GM21526 (cell line): ENCODE data around the gene ABCC3.
"Not testable (repeated sequence)": the region's sequence is repeated elsewhere in the genome, so short reads cannot be mapped to it uniquely, and the experiment has no call there.

Experiments used
- ATAC-seq: cut with Tn5 transposase; IDR thresholded peaks from one replicate; pipeline ENCODE4 v1.9.1; 2021; ENCODE audit warnings: moderate library complexity; ENCODE audit not compliant: unreplicated experiment, low FRiP score

The ABCC3 gene

DNA sequence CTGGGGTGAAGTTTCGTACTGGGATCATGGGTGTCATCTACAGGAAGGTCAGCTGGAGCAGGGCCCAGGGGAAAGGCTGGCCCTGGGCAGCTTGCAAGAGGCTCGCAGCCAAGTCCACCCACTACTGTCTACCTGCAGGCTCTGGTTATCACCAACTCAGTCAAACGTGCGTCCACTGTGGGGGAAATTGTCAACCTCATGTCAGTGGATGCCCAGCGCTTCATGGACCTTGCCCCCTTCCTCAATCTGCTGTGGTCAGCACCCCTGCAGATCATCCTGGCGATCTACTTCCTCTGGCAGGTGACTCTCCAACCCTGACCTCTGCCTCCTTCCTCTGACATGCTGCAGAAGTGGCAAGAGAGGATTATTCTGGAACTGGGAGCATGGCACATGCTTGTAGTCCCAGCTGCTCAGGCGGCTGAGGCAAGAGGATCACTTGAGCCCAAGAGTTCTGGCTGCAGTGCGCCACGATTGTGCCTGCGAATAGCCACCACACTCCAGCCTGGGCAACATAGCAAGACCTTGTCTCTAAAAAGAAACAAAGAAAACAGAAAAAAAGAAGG lies 29.2 kb downstream of the ABCC3 start:
- ATAC-seq, result no peak

DNA sequence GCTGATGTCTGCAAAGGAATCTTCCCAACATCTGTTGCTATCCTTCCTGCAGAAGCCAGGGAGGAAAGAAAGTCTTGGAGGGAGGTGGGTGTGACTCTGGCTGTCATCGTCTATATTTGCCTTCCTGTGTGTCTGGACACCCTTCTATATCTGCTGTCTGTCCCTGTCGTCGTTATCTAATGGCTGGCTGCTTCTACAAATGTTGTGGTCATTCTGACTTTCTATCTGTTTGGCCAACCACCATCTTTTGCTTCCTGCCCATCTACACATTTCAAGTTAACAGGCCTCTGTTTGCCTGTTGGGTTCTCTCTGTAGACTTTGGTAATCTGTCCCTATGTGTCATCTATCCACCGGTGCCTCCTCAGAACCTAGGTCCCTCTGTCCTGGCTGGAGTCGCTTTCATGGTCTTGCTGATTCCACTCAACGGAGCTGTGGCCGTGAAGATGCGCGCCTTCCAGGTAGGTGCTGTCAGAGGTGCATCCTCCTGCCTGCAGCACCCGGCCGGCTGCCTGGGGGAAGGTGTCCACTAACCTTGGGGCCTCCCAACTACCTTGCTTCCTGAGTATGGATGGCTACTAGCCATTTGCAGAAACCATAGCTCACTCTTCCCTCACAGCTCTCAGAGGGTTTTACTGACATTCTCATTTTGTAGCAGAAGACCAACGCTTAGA lies 30.2 kb downstream of the ABCC3 start:
- no peak for ATAC-seq

DNA sequence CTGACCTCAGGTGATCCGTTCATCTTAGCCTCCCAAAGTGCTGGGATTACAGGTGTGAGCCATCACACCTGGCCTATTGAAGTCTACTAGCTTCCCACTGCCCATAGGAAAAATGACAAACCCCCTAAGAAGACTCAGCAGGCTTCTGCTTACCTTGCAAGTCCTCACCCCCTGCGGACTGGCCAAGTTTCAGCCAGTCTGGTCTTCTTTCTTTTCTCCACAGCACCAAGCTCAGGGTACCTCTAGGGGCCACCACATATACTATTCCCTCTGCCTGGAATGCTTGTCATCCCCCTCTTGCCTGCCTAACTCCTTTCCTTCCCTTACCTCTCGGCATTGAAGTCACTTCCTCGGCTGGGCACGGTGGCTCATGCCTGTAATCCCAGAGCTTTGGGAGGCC lies 31.2 kb downstream of the ABCC3 start:
- ATAC-seq, result no peak

DNA sequence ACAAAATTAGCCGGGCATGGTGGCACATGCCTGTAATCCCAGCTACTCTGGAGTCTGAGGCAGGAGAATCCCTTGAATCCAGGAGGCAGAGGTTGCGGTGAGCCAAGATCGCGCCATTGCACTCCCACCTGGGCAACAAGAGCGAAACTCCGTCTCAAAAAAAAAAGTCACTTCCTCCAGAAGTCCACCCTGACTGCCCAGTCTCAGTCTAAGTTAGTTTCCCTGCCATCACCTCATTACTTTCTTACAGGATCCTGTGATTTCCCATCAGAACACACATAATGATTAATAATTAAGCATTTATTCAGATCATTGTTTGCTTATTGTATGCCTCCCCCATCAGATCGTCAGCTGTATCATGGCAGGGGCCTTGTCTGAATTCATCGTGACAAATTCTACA lies 31.6 kb downstream of the ABCC3 start:
- ATAC-seq, result no peak

DNA sequence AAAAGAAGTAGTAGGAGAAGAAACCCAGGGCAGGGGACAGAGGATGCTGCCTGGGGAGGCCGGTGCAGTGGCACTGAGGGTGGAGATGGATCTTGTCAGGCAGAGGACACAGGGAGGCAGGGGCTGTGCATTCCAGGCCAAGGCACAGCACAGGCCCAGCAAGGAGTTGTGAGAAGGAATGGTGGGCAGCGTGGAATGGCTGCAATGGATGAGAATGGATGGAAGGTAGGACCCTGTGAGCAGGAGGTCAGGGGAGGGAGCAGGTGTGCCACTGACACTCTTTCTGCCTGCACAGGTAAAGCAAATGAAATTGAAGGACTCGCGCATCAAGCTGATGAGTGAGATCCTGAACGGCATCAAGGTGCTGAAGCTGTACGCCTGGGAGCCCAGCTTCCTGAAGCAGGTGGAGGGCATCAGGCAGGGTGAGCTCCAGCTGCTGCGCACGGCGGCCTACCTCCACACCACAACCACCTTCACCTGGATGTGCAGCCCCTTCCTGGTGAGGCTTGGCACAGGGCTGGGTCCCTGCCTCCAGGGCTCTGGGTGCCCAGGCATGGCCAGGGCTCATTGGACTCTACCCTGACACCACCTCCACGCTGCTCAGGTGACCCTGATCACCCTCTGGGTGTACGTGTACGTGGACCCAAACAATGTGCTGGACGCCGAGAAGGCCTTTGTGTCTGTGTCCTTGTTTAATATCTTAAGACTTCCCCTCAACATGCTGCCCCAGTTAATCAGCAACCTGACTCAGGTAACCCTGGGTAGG lies 32.8 kb downstream of the ABCC3 start:
- ATAC-seq, result no peak

DNA sequence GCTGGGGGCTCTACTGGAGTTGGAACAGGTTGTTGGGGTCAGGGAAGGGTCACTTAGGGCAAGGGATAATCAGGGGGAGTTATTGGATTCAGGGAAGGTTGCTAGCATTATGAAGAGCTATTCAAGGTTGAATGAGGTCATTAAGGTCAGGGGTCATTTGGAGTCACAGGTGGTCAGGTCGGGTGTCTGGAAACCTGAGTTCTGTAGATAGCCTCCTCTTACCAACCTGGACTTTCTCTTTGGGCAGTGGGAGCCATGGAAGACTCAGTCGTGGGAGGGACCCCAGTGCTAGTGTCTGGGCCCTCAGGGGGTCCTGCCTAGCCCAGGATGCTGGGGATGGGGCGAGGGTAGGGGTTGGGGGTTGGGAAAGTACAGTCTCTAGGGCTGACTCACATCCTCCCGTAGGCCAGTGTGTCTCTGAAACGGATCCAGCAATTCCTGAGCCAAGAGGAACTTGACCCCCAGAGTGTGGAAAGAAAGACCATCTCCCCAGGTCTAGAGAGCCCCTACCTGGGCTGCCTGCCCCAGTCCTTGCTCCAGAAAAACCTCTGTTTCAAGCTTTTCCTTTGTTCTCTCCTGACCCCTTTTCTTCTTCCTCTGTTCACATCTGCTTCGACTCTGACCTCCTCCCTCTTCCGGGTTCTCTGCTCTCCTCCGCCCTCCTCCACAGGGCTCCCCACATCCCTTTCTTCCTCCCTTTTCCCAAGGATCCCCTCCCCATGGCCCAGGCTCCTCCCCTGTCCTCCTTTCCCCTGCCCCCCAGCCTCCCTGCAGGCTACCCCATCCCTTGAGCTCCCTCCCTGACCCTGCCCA lies 33.5 kb downstream of the ABCC3 start:
- ATAC-seq, result no peak

GRCh38 chr17:50668838-50669581 lies 34.3 kb downstream of the ABCC3 start:
- no peak for ATAC-seq

DNA sequence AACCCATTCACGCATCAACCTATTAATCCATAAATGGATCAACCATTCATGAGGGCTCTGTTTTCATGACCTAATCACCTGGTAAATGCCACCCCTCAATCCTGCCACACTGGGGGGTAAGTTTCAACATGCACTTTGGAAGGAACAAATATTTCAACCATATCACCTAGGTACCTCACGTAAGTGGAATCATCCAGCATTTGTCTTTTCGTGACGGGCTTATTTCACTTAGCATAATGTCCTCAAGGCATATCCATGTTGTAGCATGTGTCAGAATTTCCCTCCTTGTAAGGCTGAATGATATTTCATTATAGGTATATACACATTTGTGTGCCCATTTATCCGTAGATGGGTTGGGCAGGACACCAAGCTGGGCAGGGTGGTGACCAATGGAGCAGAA lies 37.4 kb downstream of the ABCC3 start:
- ATAC-seq, result no peak

DNA sequence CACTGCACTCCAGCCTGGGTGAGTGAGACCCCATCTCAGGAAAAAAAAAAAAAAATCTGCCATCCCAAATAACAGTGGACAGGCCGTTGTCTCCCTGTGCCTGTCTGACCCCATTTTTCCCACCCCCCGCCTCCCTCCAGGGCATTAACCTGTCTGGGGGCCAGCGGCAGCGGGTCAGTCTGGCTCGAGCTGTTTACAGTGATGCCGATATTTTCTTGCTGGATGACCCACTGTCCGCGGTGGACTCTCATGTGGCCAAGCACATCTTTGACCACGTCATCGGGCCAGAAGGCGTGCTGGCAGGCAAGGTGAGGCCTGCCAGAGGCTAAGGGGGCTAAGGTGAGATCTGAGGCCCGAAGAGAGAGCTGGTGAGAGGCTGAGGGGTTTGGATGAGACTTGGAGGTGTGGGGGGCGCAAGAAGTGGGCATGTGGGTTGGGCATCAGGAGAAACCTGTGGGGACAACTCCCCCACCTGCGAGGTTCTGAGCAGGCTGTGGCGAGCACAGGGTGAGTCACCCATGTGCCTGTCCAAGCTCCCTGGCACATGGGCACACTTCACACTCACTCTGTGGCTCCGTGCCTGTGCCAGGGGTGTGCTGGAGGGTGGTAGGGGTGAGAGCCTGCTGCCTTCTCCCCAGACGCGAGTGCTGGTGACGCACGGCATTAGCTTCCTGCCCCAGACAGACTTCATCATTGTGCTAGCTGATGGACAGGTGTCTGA lies 38.3 kb downstream of the ABCC3 start:
- ATAC-seq, result no peak

GRCh38 chr17:50675190-50675589 lies 40.5 kb downstream of the ABCC3 start:
- no peak for ATAC-seq

DNA sequence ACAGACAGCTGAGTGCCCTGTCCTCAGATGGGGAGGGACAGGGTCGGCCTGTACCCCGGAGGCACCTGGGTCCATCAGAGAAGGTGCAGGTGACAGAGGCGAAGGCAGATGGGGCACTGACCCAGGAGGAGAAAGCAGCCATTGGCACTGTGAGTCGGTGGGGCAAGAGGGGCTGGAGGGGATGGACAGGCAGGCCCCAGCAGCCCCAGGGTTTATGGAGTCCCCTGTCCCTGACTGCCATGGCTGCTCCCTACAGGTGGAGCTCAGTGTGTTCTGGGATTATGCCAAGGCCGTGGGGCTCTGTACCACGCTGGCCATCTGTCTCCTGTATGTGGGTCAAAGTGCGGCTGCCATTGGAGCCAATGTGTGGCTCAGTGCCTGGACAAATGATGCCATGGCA lies 40.9 kb downstream of the ABCC3 start:
- ATAC-seq, result no peak

- ATAC-seq, result no peak
Observed at GRCh38 chr17:50676065-50676975, 41.6 kb downstream of the ABCC3 start.

DNA sequence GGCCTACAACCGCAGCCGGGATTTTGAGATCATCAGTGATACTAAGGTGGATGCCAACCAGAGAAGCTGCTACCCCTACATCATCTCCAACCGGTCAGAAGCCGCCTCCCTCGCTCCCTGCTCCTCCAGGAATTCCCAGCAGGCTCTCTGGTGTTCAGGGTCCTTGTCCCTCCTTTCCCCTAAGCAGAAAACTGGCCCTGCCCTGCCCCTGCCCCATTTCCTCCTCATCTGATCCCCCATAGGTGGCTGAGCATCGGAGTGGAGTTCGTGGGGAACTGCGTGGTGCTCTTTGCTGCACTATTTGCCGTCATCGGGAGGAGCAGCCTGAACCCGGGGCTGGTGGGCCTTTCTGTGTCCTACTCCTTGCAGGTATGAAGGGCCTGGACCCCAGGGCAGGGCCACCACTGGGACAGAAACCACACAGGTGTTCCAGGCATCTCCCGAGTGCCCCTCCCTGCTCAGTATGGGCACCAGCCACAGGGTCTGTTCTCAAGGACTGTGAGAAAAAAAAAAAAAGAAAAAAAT lies 43.2 kb downstream of the ABCC3 start:
- no peak for ATAC-seq

GRCh38 chr17:50679008-50679544 lies 44.4 kb downstream of the ABCC3 start:
- ATAC-seq, result no peak

DNA sequence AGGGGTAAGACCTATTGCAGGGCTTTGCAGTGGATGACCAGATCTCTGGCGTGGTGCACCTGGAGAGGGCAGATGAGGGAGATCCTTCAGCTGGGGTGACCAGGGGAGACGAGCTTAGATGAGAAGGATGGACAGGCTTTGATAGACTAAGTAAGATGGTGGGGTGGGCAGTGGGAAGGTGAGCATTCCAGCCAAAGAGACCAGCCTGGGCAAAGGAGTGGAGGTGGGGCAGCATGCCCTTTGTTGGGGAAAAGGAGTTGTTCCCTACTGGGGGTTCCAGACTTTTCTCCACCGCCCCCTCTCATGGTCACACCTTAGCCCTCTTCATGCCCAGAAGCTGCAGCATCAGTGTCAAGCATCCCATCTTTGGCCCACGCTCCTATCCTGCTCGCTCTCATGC lies 45.4 kb downstream of the ABCC3 start:
- no peak for ATAC-seq

DNA sequence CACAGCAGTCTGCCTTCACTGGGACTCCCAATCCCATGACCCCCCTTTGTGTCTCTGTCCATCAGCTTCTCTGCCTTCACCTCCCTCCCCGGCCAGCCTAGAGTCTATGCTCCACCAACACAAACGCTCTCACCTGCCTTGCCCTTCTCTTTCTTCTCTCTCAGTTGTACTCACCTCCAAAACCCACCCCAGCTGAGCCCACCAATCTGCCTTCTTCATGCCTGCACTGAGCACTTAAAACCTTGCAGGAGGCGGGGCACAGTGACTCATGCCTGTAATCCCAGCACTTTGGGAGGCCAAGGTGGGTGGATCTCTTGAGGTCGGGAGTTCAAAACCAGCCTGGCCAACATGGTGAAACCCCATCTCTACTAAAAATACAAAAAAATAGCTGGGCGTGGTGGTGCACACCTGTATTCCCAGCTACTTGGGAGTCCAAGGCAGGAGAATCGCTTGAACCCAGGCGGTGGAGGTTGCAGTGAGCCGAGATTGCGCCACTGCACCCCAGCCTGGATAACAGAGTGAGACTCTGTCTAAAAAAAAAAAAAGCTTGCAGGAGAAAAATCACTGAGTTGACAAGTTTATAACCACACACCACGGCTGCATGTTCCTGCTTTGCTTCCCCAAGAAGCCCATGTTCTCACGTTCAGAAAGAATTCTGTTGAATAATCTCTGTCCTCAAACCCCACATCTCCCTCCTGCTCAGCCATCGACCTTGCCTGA lies 46.0 kb downstream of the ABCC3 start:
- not testable (repeated sequence) for ATAC-seq
